SK-N-SH (cell line): ENCODE data around the gene ATP2A2. TPM values are rescaled to one million over a fixed set of nuclear protein-coding genes. Genes with fewer than 3 reads are reported as not detected.

Experiments
- CTCF ChIA-PET: fragments of 300-600, 350-600 bp; formaldehyde crosslinking; extraction: SDS; loops from one replicate; lab custom pipeline; 2021; lab: Yijun Ruan, JAX
- POLR2A ChIA-PET: fragments of 350-600 bp; sonication (Branson Sonifier 250); formaldehyde crosslinking; extraction: SDS; loops from one replicate; lab custom pipeline; 2020; ENCODE audit warnings: antibody characterized with exemption, inconsistent platforms; lab: Yijun Ruan, JAX
- DNase-seq: peaks from one replicate; pipeline ENCODE4 v3.0.0; 2012
- H2AFZ ChIP-seq: fragments of 200-600 bp; sonication (generic); 2 replicates; pipeline ENCODE4 v1.8.1; 2016; ENCODE audit warnings: antibody characterized with exemption, mild to moderate bottlenecking, low read depth
- H3F3A ChIP-seq: fragments of 200-600 bp; sonication (generic); replicated peaks from 2 replicates; pipeline ENCODE3; 2016; ENCODE audit warnings: antibody characterized with exemption, mild to moderate bottlenecking; ENCODE audit not compliant: insufficient read depth
- H3K27ac ChIP-seq, 2 experiments: fragments of 200-500 bp in 1 of 2; fragments of 200-600 bp in 1 of 2; sonication (Bioruptor generic) in 1 of 2; sonication (generic), shearing (Covaris generic) in 1 of 2; 2 replicates each; pipeline versions ENCODE4 v1.5.1 to v1.6.1; 2014 to 2016; ENCODE audit warnings: low read depth in 2 of 2, inconsistent platforms in 1 of 2, low read length in 1 of 2, mild to moderate bottlenecking in 1 of 2, mixed read lengths in 1 of 2
- H3K27me3 ChIP-seq: fragments of 200-600 bp; sonication (generic), shearing (Covaris generic); 2 replicates; pipeline ENCODE4 v1.6.1; 2016; ENCODE audit warnings: mixed run types; ENCODE audit not compliant: insufficient read depth
- H3K36me3 ChIP-seq, 2 experiments: fragments of 200-500 bp in 1 of 2; fragments of 200-600 bp in 1 of 2; sonication (Bioruptor generic) in 1 of 2; sonication (generic) in 1 of 2; replicated peaks in 1 of 2; 2 replicates each; pipeline versions ENCODE3 to v1.5.1; 2014 to 2016; ENCODE audit warnings: low read length in 1 of 2, mild to moderate bottlenecking in 1 of 2; ENCODE audit not compliant: insufficient read depth in 2 of 2, control insufficient read depth in 1 of 2
- H3K4me1 ChIP-seq, 2 experiments: fragments of 200-500 bp in 1 of 2; fragments of 200-600 bp in 1 of 2; sonication (Bioruptor generic) in 1 of 2; sonication (generic), shearing (Covaris generic) in 1 of 2; 2 replicates each; pipeline versions ENCODE4 v1.5.1 to v1.6.1; 2014 to 2016; ENCODE audit warnings: low read depth in 1 of 2, low read length in 1 of 2, mixed run types in 1 of 2; ENCODE audit not compliant: insufficient read depth in 2 of 2, control insufficient read depth in 1 of 2
- H3K4me2 ChIP-seq: fragments of 200-600 bp; sonication (generic), shearing (Covaris generic); 2 replicates; pipeline ENCODE4 v1.6.1; 2017; ENCODE audit warnings: mixed run types
- H3K4me3 ChIP-seq, 2 experiments: fragments of 200-500 bp in 1 of 2; fragments of 200-600 bp in 1 of 2; sonication (Bioruptor generic) in 1 of 2; sonication (generic), shearing (Covaris generic) in 1 of 2; 2 replicates each; pipeline versions ENCODE4 v1.5.1 to v1.8.1; 2014 to 2016; ENCODE audit warnings: low read depth in 2 of 2, inconsistent platforms in 1 of 2, low read length in 1 of 2, mild to moderate bottlenecking in 1 of 2, mixed read lengths in 1 of 2, moderate library complexity in 1 of 2
- H3K79me2 ChIP-seq: fragments of 200-600 bp; sonication (generic); 2 replicates; pipeline ENCODE4 v1.8.1; 2017; ENCODE audit warnings: mild to moderate bottlenecking; ENCODE audit not compliant: insufficient read depth
- H3K9ac ChIP-seq: fragments of 200-600 bp; sonication (generic); 2 replicates; pipeline ENCODE4 v1.6.1; 2017; ENCODE audit warnings: mixed run types
- H3K9me2 ChIP-seq: fragments of 200-600 bp; sonication (generic); 2 replicates; pipeline ENCODE4 v1.6.1; 2017; ENCODE audit warnings: mixed run types
- H3K9me3 ChIP-seq: fragments of 200-600 bp; sonication (generic); 2 replicates; pipeline ENCODE4 v1.6.1; 2017; ENCODE audit warnings: mixed run types, mild to moderate bottlenecking, moderate library complexity
- H4K20me1 ChIP-seq: fragments of 200-600 bp; sonication (generic); 2 replicates; pipeline ENCODE4 v1.6.1; 2017; ENCODE audit warnings: mild to moderate bottlenecking, mixed run types; ENCODE audit not compliant: insufficient read depth
- EZH2phosphoT487 ChIP-seq: fragments of 200-600 bp; sonication (generic); IDR thresholded peaks from 2 replicates; pipeline ENCODE4 v1.6.1; 2017; ENCODE audit warnings: low read depth, mixed run types, mild to moderate bottlenecking, antibody characterized with exemption, moderate library complexity, borderline replicate concordance
- FOXM1 ChIP-seq: IDR thresholded peaks from 2 replicates; pipeline ENCODE4 v1.4.0; 2012; ENCODE audit warnings: low read depth, mild to moderate bottlenecking
- GABPA ChIP-seq: IDR thresholded peaks from 2 replicates; pipeline ENCODE4 v1.4.0; 2012; ENCODE audit warnings: low read depth, mild to moderate bottlenecking
- GATA2 ChIP-seq: sonication (generic); formaldehyde crosslinking; IDR thresholded peaks from 2 replicates; pipeline ENCODE4 v1.5.0; 2020; ENCODE audit warnings: mild to moderate bottlenecking, missing genetic modification reagents
- NFIC ChIP-seq: IDR thresholded peaks from 2 replicates; pipeline ENCODE4 v1.4.0; 2012; ENCODE audit warnings: borderline replicate concordance
- TAF1 ChIP-seq: IDR thresholded peaks from 2 replicates; pipeline ENCODE4 v1.6.1; 2012; ENCODE audit warnings: low read depth, mild to moderate bottlenecking, low read length, moderate library complexity, borderline replicate concordance
- WGBS: methylation state at CpG from one replicate; pipeline ENCODE4 v1.1.6; 2017; ENCODE audit warnings: low lambda C conversion rate; 5-methylcytosine and 5-hydroxymethylcytosine counted together
- polyA plus RNA-seq, 3 experiments: library from polyadenylated mRNA; depleted of rRNA; stranded (reverse); fragments of >200 nt; gene quantifications; 2 replicates each; pipeline ENCODE4 v1.2.3, GENCODE V29; 2012
- TF ChIP-seq, protein P1 (sequence below): fragments of 200-600 bp; sonication (generic); IDR thresholded peaks from 2 replicates; pipeline ENCODE4 v1.6.1; 2017; ENCODE audit warnings: antibody characterized with exemption, mild to moderate bottlenecking, moderate library complexity
- TF ChIP-seq, protein P2 (sequence below): IDR thresholded peaks from 2 replicates; pipeline ENCODE4 v1.4.0; 2012; ENCODE audit warnings: low read depth, borderline replicate concordance

The ATP2A2 gene
- polyA plus RNA-seq, 1 of the 3 experiments (the other 2 are of a cell fraction): 120 TPM

DNA sequence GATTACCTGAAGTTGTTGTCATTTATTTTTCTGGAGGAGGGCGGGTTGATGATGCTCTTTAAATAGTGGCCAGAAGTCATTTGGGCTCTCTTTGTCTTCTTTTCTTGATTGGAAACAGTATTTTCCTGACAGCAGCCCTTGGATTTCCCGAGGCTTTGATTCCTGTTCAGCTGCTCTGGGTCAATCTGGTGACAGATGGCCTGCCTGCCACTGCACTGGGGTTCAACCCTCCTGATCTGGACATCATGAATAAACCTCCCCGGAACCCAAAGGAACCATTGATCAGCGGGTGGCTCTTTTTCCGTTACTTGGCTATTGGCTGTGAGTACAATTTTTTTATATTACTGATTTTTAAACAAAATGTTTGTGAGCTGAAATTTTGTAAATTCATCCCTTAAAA, 62.1 kb downstream of the ATP2A2 start (continued):
- TF ChIP-seq, protein P1, sequence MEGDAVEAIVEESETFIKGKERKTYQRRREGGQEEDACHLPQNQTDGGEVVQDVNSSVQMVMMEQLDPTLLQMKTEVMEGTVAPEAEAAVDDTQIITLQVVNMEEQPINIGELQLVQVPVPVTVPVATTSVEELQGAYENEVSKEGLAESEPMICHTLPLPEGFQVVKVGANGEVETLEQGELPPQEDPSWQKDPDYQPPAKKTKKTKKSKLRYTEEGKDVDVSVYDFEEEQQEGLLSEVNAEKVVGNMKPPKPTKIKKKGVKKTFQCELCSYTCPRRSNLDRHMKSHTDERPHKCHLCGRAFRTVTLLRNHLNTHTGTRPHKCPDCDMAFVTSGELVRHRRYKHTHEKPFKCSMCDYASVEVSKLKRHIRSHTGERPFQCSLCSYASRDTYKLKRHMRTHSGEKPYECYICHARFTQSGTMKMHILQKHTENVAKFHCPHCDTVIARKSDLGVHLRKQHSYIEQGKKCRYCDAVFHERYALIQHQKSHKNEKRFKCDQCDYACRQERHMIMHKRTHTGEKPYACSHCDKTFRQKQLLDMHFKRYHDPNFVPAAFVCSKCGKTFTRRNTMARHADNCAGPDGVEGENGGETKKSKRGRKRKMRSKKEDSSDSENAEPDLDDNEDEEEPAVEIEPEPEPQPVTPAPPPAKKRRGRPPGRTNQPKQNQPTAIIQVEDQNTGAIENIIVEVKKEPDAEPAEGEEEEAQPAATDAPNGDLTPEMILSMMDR: no peak
- TF ChIP-seq TAF1 (no peak), NFIC (no peak), GABPA (no peak), EZH2phosphoT487 (no peak), GATA2 (CRISPR knock-in tag) (no peak)
- TF ChIP-seq, protein P2, sequence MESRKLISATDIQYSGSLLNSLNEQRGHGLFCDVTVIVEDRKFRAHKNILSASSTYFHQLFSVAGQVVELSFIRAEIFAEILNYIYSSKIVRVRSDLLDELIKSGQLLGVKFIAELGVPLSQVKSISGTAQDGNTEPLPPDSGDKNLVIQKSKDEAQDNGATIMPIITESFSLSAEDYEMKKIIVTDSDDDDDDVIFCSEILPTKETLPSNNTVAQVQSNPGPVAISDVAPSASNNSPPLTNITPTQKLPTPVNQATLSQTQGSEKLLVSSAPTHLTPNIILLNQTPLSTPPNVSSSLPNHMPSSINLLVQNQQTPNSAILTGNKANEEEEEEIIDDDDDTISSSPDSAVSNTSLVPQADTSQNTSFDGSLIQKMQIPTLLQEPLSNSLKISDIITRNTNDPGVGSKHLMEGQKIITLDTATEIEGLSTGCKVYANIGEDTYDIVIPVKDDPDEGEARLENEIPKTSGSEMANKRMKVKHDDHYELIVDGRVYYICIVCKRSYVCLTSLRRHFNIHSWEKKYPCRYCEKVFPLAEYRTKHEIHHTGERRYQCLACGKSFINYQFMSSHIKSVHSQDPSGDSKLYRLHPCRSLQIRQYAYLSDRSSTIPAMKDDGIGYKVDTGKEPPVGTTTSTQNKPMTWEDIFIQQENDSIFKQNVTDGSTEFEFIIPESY: no peak

DNA sequence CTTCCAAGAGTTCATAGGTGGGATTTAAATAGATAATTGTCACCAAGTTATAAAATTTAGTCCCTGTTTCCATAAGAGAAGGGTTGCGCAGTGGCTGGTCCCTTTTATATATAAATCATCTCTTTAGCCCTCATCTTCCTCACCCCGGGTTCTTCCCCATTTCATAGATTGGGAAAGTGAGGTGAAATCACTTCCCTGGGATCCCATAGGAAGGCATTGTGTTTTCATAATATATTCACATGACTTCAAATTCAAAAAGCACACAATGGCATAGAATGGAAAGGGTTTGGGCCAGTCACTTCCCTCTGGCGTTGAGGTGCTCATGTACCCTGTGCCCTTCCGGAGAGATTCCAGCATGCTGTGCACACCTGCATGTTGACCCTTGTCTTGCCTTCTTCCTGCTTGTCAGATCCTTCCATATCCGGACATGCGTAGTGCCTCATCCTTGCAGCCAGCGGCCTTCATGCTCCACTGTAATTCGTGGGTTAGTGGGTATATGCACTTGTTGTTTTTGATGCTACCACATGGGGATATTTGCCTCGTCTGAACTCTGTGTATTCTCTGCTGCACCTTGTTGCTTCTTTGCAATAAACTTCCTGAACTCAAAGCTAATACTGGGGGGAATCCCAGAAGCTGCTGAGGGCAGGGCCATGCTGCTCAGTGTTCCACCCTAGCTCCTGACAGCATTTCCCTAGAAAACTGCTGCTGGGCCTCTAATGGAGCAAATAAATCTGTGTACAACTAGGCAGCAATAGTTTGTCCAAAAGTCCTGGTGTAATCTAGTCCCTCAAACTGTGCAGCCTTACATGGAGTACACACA, 62.9 kb downstream of the ATP2A2 start:
- POLR2A ChIA-PET: no interaction called here
- CTCF ChIA-PET: no interaction called here
- DNase-seq: no peak
- Histone ChIP-seq H3F3A (peaks cover 18% of the 10 kb centered on the region), H3K4me1 (0 out of 4 replicates have a peak, but pooled peaks cover 0 to 7% of the 10 kb centered on the region in 2 experiments), H3K4me2 (no peak overlapping the region), H3K9me3 (no peaks in the 10 kb centered on the region), H3K9ac (no peak overlapping the region), H3K4me3 (no peak overlapping the region), H3K9me2 (no peaks in the 10 kb centered on the region), H3K36me3 (peaks cover 92 to 95% of the 10 kb centered on the region in 2 experiments), H2AFZ (no peak overlapping the region), H3K79me2 (peaks cover 26% of the 10 kb centered on the region; the same call in 1 of the 2 replicates), H3K27me3 (no peaks in the 10 kb centered on the region), H4K20me1 (no peaks in the 10 kb centered on the region), H3K27ac (no peak overlapping the region; a peak in 1 of 4 replicates)
- TF ChIP-seq GATA2 (CRISPR knock-in tag): no peak
- TF ChIP-seq, protein P2: no peak
- no peak for TF ChIP-seq FOXM1
- 91% methylated on average over 9 of the region's 9 CpGs for WGBS
